ENCODE measurements around the gene GSN.

The GSN gene

GRCh38 chr9:121349009-121349408, 81.0 kb downstream of the GSN start:
- H3K36me3 Mint-ChIP-seq (ENCODE audit: insufficient read depth), result peaks cover 76% of the 10 kb centered on the region
- ATAC-seq (replicated peaks) (no peak), DNase-seq (no peak)
- no peaks in the 10 kb centered on the region for H3K27me3 Mint-ChIP-seq
- H3K9me3 Mint-ChIP-seq, result no peaks in the 10 kb centered on the region
- no peak overlapping the region for H3K27ac Mint-ChIP-seq
- H3K4me1 Mint-ChIP-seq (ENCODE audit: low read depth in 2 of 2), result peaks cover 45 to 67% of the 10 kb centered on the region in 2 donors
- H3K4me3 Mint-ChIP-seq, result no peak overlapping the region

GRCh38 chr9:121350036-121350435, 82.1 kb downstream of the GSN start:
- Mint-ChIP-seq H3K4me1 (ENCODE audit: low read depth in 2 of 2) (peaks cover 41 to 67% of the 10 kb centered on the region in 2 donors), H3K4me3 (no peak overlapping the region), H3K36me3 (ENCODE audit: insufficient read depth) (peaks cover 74% of the 10 kb centered on the region), H3K27me3 (no peaks in the 10 kb centered on the region), H3K27ac (peak overlapping the region in 1 of 2 donors; percentile 72), H3K9me3 (no peaks in the 10 kb centered on the region)
- no peak for ATAC-seq (replicated peaks)
- DNase-seq, result no peak

GRCh38 chr9:121350993-121351561, 83.1 kb downstream of the GSN start:
- Mint-ChIP-seq H3K4me3 (no peak overlapping the region), H3K4me1 (ENCODE audit: low read depth in 2 of 2) (peaks cover 46 to 68% of the 10 kb centered on the region in 2 donors), H3K27me3 (no peaks in the 10 kb centered on the region), H3K9me3 (no peaks in the 10 kb centered on the region), H3K27ac (no peak overlapping the region), H3K36me3 (ENCODE audit: insufficient read depth) (peaks cover 78% of the 10 kb centered on the region)
- no peak for DNase-seq
- no peak for ATAC-seq (replicated peaks)

GRCh38 chr9:121353241-121354061, 85.5 kb downstream of the GSN start:
- peak overlapping the region; percentile 61 to 78 for H3K4me3 Mint-ChIP-seq
- peaks cover 56 to 74% of the 10 kb centered on the region in 2 donors for H3K4me1 Mint-ChIP-seq (ENCODE audit: low read depth in 2 of 2)
- H3K27me3 Mint-ChIP-seq, result no peaks in the 10 kb centered on the region
- peak; percentile 94 for ATAC-seq (replicated peaks)
- H3K36me3 Mint-ChIP-seq (ENCODE audit: insufficient read depth), result peaks cover 67% of the 10 kb centered on the region
- H3K27ac Mint-ChIP-seq, result peak overlapping the region; percentile 24 to 66
- peak; percentile 64 to 70 (median 67) for DNase-seq
- H3K9me3 Mint-ChIP-seq, result no peaks in the 10 kb centered on the region

GRCh38 chr9:121354141-121354540, 86.2 kb downstream of the GSN start:
- H3K4me1 Mint-ChIP-seq (ENCODE audit: low read depth in 2 of 2), result peaks cover 62 to 74% of the 10 kb centered on the region in 2 donors

GRCh38 chr9:121354762-121355161, 86.8 kb downstream of the GSN start:
- Mint-ChIP-seq H3K27ac (no peak overlapping the region), H3K27me3 (no peaks in the 10 kb centered on the region), H3K4me1 (ENCODE audit: low read depth in 2 of 2) (peaks cover 66 to 80% of the 10 kb centered on the region in 2 donors), H3K4me3 (peak overlapping the region; percentile 40 to 78), H3K9me3 (no peaks in the 10 kb centered on the region), H3K36me3 (ENCODE audit: insufficient read depth) (peaks cover 61% of the 10 kb centered on the region)
- no peak for DNase-seq
- ATAC-seq (replicated peaks), result no peak

More at GRCh38 chr9:121354141-121354540, 86.2 kb downstream of the GSN start:
- DNase-seq, result no peak
- ATAC-seq (replicated peaks), result peak; percentile 6
- H3K9me3 Mint-ChIP-seq, result no peaks in the 10 kb centered on the region
- peak overlapping the region; percentile 24 to 66 for H3K27ac Mint-ChIP-seq
- H3K4me3 Mint-ChIP-seq, result peak overlapping the region; percentile 61 to 78
- peaks cover 65% of the 10 kb centered on the region for H3K36me3 Mint-ChIP-seq (ENCODE audit: insufficient read depth)
- no peaks in the 10 kb centered on the region for H3K27me3 Mint-ChIP-seq

- Mint-ChIP-seq H3K4me3 (peak overlapping the region; percentile 73 to 78), H3K27ac (peak overlapping the region; percentile 90 to 92), H3K36me3 (ENCODE audit: insufficient read depth) (peaks cover 56% of the 10 kb centered on the region), H3K9me3 (no peaks in the 10 kb centered on the region), H3K4me1 (ENCODE audit: low read depth in 2 of 2) (peaks cover 57 to 80% of the 10 kb centered on the region in 2 donors), H3K27me3 (no peaks in the 10 kb centered on the region)
- ATAC-seq (replicated peaks) (peak; percentile 31), DNase-seq (no peak)
Observed at GRCh38 chr9:121357011-121357410, 89.0 kb downstream of the GSN start.

GRCh38 chr9:121358751-121359150, 90.8 kb downstream of the GSN start:
- no peak for DNase-seq
- Mint-ChIP-seq H3K4me1 (ENCODE audit: low read depth in 2 of 2) (peaks cover 53 to 78% of the 10 kb centered on the region in 2 donors), H3K9me3 (no peaks in the 10 kb centered on the region), H3K4me3 (peak overlapping the region; percentile 70 to 78), H3K36me3 (ENCODE audit: insufficient read depth) (peaks cover 45% of the 10 kb centered on the region), H3K27ac (peak overlapping the region; percentile 92), H3K27me3 (no peaks in the 10 kb centered on the region)
- ATAC-seq (replicated peaks), result peak; percentile 52

GRCh38 chr9:121359351-121360294, 91.7 kb downstream of the GSN start:
- Mint-ChIP-seq H3K4me1 (ENCODE audit: low read depth in 2 of 2) (peaks cover 49 to 79% of the 10 kb centered on the region in 2 donors), H3K27me3 (no peaks in the 10 kb centered on the region), H3K4me3 (peak overlapping the region; percentile 70 to 78), H3K9me3 (no peaks in the 10 kb centered on the region), H3K27ac (peak overlapping the region; percentile 92), H3K36me3 (ENCODE audit: insufficient read depth) (peaks cover 40% of the 10 kb centered on the region)
- ATAC-seq (replicated peaks), result no peak
- no peak for DNase-seq

- H3K4me3 Mint-ChIP-seq, result peak overlapping the region in 1 of 2 donors; percentile 50
- ATAC-seq (replicated peaks) (no peak), DNase-seq (no peak)
- peaks cover 30% of the 10 kb centered on the region for H3K36me3 Mint-ChIP-seq (ENCODE audit: insufficient read depth)
- H3K9me3 Mint-ChIP-seq, result no peaks in the 10 kb centered on the region
- peaks cover 53 to 84% of the 10 kb centered on the region in 2 donors for H3K4me1 Mint-ChIP-seq (ENCODE audit: low read depth in 2 of 2)
- H3K27me3 Mint-ChIP-seq, result no peaks in the 10 kb centered on the region
- H3K27ac Mint-ChIP-seq, result peak overlapping the region; percentile 70 to 92
Observed at GRCh38 chr9:121360601-121361374, 92.8 kb downstream of the GSN start.

- Mint-ChIP-seq H3K27me3 (no peaks in the 10 kb centered on the region), H3K4me3 (peak overlapping the region; percentile 6 to 46), H3K9me3 (no peaks in the 10 kb centered on the region), H3K4me1 (ENCODE audit: low read depth in 2 of 2) (peaks cover 43 to 84% of the 10 kb centered on the region in 2 donors), H3K27ac (peak overlapping the region in 1 of 2 donors; percentile 65), H3K36me3 (ENCODE audit: insufficient read depth) (peaks cover 24% of the 10 kb centered on the region)
- DNase-seq, result no peak
- ATAC-seq (replicated peaks), result no peak
Observed at GRCh38 chr9:121362813-121363621, 95.1 kb downstream of the GSN start.

- Mint-ChIP-seq H3K36me3 (ENCODE audit: insufficient read depth) (peaks cover 26% of the 10 kb centered on the region), H3K9me3 (no peaks in the 10 kb centered on the region), H3K4me3 (peak overlapping the region; percentile 0 to 56), H3K4me1 (ENCODE audit: low read depth in 2 of 2) (peaks cover 41 to 81% of the 10 kb centered on the region in 2 donors), H3K27me3 (no peaks in the 10 kb centered on the region), H3K27ac (peak overlapping the region in 1 of 2 donors; percentile 88)
- no peak for ATAC-seq (replicated peaks)
- DNase-seq, result no peak
Observed at GRCh38 chr9:121363622-121363961, 95.6 kb downstream of the GSN start.
